Calu3 (cell line): ENCODE data around the gene FHIT. TPM values are rescaled to one million over a fixed set of nuclear protein-coding genes. Genes with fewer than 3 reads are reported as not detected.

ENCODE experiments used
- BruUV-seq: library from RNA; stranded (reverse); fragments of 400-500 nt; replicated peaks from 2 replicates; lab custom pipeline; 2021; lab: Mats Ljungman, UMichigan
- CTCF ChIA-PET: fragments of 300-600 bp; sonication (Branson Sonifier 250); formaldehyde crosslinking; loops from one replicate; lab custom pipeline; 2022; ENCODE audit warnings: antibody characterized with exemption; lab: Charles Lee
- DNase-seq: peaks from one replicate; pipeline ENCODE4 v3.0.0; 2022
- H3K27ac Mint-ChIP-seq: one replicate; pipeline ENCODE4 v1.8.0; 2022; ENCODE audit warnings: mixed read lengths; ENCODE audit not compliant: unreplicated experiment
- H3K27me3 Mint-ChIP-seq: one replicate; pipeline ENCODE4 v1.8.0; 2022; ENCODE audit warnings: mixed read lengths; ENCODE audit not compliant: unreplicated experiment
- H3K36me3 Mint-ChIP-seq: one replicate; pipeline ENCODE4 v1.8.0; 2022; ENCODE audit warnings: mild to moderate bottlenecking, moderate library complexity, mixed read lengths; ENCODE audit not compliant: insufficient read depth, unreplicated experiment
- H3K4me1 Mint-ChIP-seq: one replicate; pipeline ENCODE4 v1.8.0; 2022; ENCODE audit warnings: mild to moderate bottlenecking, low read depth, mixed read lengths; ENCODE audit not compliant: unreplicated experiment
- H3K4me3 Mint-ChIP-seq: one replicate; pipeline ENCODE4 v1.8.0; 2022; ENCODE audit warnings: mild to moderate bottlenecking, low read depth, moderate library complexity, mixed read lengths; ENCODE audit not compliant: unreplicated experiment
- H3K9me3 Mint-ChIP-seq: one replicate; pipeline ENCODE4 v1.8.0; 2022; ENCODE audit warnings: low read depth, mixed read lengths; ENCODE audit not compliant: unreplicated experiment
- CTCF ChIP-seq: fragments of 200-600 bp; IDR thresholded peaks from one replicate; pipeline ENCODE4 v1.8.0; 2022; ENCODE audit warnings: antibody characterized with exemption; ENCODE audit not compliant: unreplicated experiment
- intact Hi-C: fragments of 100-400 bp; cut with micrococcal nuclease; formaldehyde crosslinking; loops from one replicate; pipeline ENCODE4 v1.10.0; 2022; ENCODE audit not compliant: unreplicated experiment
- total RNA-seq: library from RNA; stranded (reverse); gene quantifications from 2 replicates; pipeline ENCODE4 v1.2.3, GENCODE V29; 2022

FHIT gene
- total RNA-seq, 1 experiment from 2014 or later, result 6.2 TPM

- Mint-ChIP-seq H3K4me3 (no peak overlapping the region), H3K27ac (no peak overlapping the region), H3K36me3 (no peaks in the 10 kb centered on the region), H3K27me3 (no peaks in the 10 kb centered on the region), H3K4me1 (no peaks in the 10 kb centered on the region), H3K9me3 (peaks cover 2% of the 10 kb centered on the region)
- DNase-seq, result no peak
- TF ChIP-seq CTCF, result no peak
- no TSS peak for BruUV-seq
- CTCF ChIA-PET, result no interaction called here
- intact Hi-C loops, result no loop called here
Measured at GRCh38 chr3:60829058-60829457, 422.2 kb downstream of the FHIT start.

GRCh38 chr3:60827666-60828065 is 423.6 kb downstream of the FHIT start:
- CTCF ChIA-PET, result no interaction called here
- no peaks in the 10 kb centered on the region for H3K36me3 Mint-ChIP-seq
- DNase-seq, result no peak
- intact Hi-C loops, result no loop called here
- TF ChIP-seq CTCF, result no peak
- H3K27me3 Mint-ChIP-seq, result no peaks in the 10 kb centered on the region
- H3K4me1 Mint-ChIP-seq, result no peaks in the 10 kb centered on the region
- H3K4me3 Mint-ChIP-seq, result no peak overlapping the region
- H3K27ac Mint-ChIP-seq, result no peak overlapping the region
- H3K9me3 Mint-ChIP-seq, result peaks cover 2% of the 10 kb centered on the region
- BruUV-seq, result no TSS peak

- CTCF ChIA-PET, result no interaction called here
- no peaks in the 10 kb centered on the region for H3K27me3 Mint-ChIP-seq
- H3K4me1 Mint-ChIP-seq, result no peaks in the 10 kb centered on the region
- H3K36me3 Mint-ChIP-seq, result no peaks in the 10 kb centered on the region
- TF ChIP-seq CTCF, result no peak
- no peak overlapping the region for H3K4me3 Mint-ChIP-seq
- H3K9me3 Mint-ChIP-seq, result peaks cover 2% of the 10 kb centered on the region
- intact Hi-C loops, result no loop called here
- no TSS peak for BruUV-seq
- H3K27ac Mint-ChIP-seq, result no peak overlapping the region
- no peak for DNase-seq
Measured at GRCh38 chr3:60826511-60826910, 424.7 kb downstream of the FHIT start.

GRCh38 chr3:60812502-60812901 is 438.8 kb downstream of the FHIT start:
- Mint-ChIP-seq H3K27ac (no peak overlapping the region), H3K4me3 (no peak overlapping the region), H3K36me3 (no peaks in the 10 kb centered on the region), H3K27me3 (no peaks in the 10 kb centered on the region), H3K4me1 (no peaks in the 10 kb centered on the region), H3K9me3 (peaks cover 2% of the 10 kb centered on the region)
- no TSS peak for BruUV-seq
- CTCF ChIA-PET, result no interaction called here
- no peak for TF ChIP-seq CTCF
- DNase-seq, result no peak
- intact Hi-C loops, result no loop called here
